ENCODE measurements around the gene LRP1B.

LRP1B gene

GRCh38 chr2:142037744-142038143, 93.1 kb downstream of the LRP1B start:
- no peak for DNase-seq

GRCh38 chr2:142037066-142037465, 93.8 kb downstream of the LRP1B start:
- DNase-seq, result no peak

DNA sequence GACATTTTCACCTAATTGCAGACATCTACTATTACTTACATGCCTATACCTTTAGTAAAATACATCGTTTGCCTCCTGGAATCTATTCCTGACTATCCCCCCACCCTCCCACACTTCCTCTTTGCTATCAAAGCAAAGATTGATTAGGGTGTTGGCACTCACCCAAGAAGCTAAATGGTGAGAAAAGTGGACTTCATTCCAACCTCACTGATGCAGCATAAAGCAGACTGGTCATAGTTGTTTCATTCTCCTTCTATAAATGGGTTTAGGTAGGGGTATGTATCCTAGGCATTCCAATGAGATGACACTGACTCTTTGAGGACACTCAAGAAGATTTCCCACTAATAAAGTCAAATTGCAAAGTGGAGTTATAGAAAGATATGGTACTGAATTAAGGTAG, 97.4 kb downstream of the LRP1B start:
- DNase-seq, result no peak

- no peak for DNase-seq
Measured at GRCh38 chr2:142031656-142032055, 99.2 kb downstream of the LRP1B start.

GRCh38 chr2:142030735-142031134, 100.1 kb downstream of the LRP1B start:
- DNase-seq, result no peak

DNA sequence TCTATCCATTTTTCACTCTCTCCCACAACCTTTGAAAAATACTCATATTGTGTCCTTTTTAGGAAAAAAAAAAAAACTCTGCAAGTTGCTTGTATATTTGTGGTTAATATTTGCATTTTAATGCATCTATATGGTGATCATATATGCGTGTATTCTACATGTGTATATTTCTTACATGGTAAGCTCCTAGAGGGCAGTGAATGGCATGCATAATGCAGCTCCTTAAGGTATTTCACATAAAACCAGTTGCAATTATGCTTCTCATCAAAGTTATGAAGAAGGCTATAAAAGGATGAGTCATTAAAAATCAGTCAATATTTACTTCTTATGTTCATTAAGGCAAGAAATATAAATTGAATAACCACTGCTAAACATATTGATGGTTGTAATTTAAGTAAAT, 100.8 kb downstream of the LRP1B start:
- DNase-seq, result no peak

DNA sequence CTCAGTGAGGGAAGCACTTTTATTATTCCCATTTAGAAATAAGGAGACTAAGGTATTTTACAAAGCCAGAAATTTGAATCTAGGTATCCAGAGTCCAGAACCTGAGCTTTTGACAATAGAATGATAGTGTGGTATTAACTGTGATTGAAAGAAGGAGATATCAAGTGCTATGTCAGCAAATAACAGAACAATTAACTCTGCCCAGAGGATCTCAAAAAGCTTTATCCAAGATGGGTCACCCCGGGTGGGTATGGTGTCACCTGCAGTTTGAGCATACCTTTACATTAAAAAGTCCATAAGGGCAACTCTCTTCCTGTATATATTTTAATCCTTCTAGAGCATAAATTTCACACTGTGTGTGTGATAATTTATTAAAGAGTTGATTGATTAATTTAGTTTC, 105.4 kb downstream of the LRP1B start:
- DNase-seq, result no peak

GRCh38 chr2:142020368-142020767, 110.4 kb downstream of the LRP1B start:
- DNase-seq, result no peak

DNA sequence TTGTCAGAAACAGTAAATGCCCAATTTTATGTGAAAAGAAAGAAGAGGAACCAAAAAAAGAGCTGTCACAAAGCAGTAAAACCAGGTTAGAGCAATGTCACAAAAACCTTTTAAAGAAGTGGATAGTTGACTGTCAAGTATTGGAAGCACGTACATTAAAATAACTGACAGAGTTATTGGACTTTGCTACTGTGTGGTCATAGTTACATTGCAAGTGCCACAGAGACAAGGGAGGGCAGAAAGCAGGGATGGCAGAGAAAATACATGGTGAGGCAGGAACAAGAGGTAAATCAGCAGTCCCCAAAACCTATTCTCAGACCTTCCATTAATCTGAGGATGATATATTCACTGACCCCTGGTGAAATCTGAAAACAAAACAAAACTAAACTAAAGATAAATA, 116.3 kb downstream of the LRP1B start:
- DNase-seq, result no peak

- no peak for DNase-seq
Measured at GRCh38 chr2:142012797-142013196, 118.0 kb downstream of the LRP1B start.

GRCh38 chr2:142010477-142011270, 120.1 kb downstream of the LRP1B start:
- no peak for DNase-seq

GRCh38 chr2:142008135-142008744, 122.6 kb downstream of the LRP1B start:
- no peak for DNase-seq

- DNase-seq, result no peak
Measured at GRCh38 chr2:141994066-141994465, 136.8 kb downstream of the LRP1B start.

DNA sequence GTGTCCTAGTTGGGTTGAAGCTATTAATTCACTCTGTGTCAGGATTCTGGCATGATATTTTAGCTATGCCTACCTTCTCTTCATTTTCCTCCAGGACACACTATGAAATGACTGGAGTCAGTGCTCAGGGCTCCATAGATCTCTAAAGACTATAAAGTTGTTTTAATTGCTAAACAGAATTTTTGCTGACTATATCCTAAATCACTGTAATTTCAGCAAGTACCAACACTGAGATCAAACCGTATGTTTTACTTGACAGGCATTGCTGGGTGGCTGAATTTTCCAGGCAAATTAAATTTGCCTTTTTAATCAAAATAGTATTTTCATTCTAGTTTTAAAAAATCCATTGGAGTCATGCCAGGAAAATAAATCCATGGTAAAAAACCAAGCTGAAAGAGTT, 138.1 kb downstream of the LRP1B start:
- DNase-seq, result no peak

GRCh38 chr2:141968433-141968832, 162.4 kb downstream of the LRP1B start:
- no peak for DNase-seq

- DNase-seq, result no peak
Measured at GRCh38 chr2:141967980-141968379, 162.8 kb downstream of the LRP1B start.

GRCh38 chr2:141967503-141967902, 163.3 kb downstream of the LRP1B start:
- DNase-seq, result no peak

DNA sequence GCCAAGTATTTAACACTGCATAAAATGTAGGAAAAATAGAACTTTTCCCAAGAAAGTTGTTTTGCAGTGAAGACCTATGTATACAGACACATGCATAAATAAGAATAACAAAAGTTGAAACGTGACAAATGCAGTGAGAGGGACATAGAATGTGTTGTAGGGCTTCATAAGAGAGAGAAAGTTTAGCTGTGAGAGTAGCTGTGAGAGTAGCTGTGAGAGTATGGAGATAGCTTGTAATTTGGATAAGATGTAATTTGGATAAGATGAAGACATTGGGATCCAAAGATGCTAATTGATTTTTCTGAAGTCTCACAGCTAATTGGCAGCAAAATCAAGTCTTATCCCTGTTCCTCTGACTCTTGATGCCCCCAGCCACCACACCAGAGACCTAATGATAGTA, 170.9 kb downstream of the LRP1B start:
- no peak for DNase-seq

GRCh38 chr2:141959016-141959415, 171.8 kb downstream of the LRP1B start:
- no peak for DNase-seq

- no peak for DNase-seq
Measured at GRCh38 chr2:141957827-141958450, 172.9 kb downstream of the LRP1B start.

GRCh38 chr2:141957321-141957720, 173.5 kb downstream of the LRP1B start:
- no peak for DNase-seq

DNA sequence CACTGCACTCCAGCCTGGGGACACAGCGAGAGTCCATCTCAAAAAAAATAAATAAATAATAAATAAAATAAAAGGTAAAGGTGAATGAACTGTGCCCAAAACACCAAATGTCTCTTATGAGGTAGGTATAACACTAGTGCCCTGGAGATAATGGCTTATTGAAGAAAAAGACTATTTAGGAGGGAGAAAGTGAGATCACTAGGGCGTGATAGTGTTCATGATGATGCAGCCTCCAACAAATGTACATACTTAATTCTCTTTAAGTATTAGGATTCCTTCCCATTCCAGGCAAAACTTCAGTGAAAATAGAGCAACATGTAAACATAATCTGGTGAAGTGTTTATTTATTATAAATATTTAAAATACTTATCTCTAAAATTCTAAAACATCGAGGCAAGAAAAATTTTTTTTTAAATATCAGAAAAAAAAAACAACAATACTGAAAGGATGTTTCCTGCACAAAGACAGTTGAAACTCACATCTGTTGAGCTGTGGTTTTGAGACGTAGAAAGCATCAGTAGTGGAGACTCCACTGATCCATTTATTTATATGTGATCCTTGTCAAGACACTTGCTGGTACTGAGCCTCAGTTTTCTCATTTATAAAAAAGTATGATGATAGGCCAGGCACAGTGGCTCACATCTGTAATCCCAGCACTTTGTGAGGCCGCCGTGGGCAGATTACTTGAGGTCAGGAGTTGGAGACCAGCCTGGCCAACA, 183.3 kb downstream of the LRP1B start:
- DNase-seq, result no peak

GRCh38 chr2:141946016-141946415, 184.8 kb downstream of the LRP1B start:
- DNase-seq, result no peak

DNA sequence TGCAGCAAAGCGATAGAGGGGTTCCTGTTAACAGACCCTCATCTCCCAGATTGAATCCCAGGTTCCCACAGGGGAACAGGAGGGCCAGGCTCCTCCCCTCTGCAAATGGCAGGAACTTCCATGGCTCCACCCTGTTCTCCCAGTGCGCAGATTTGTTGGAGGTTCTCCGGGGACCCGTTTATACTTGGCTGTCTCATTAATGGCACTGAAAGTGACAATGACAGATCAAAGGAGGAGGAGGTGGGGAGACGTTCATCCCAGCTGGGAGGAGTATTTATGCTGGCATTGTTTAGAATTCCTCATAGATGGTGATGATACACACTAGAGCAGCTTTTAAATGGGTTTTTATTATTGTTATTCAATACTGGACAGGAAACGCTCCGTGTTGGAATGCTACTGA, 186.9 kb downstream of the LRP1B start:
- DNase-seq, result no peak

Data from activated CD4-positive, alpha-beta T cell treated with anti-CD3 and anti-CD28 coated beads, Interleukin-2, amount 50 U/mL, for 1 hour (primary cell).